CD14-positive monocyte (primary cell): Measurements from ENCODE around the gene IL7R. TPM values are rescaled to one million over a fixed set of nuclear protein-coding genes. Genes with fewer than 3 reads are reported as not detected.

ENCODE experiments used
- DNase-seq, 3 donors: peaks; one replicate each; pipeline ENCODE4 v3.0.0-alpha.2; 2011 to 2022
- H2AFZ ChIP-seq: 2 replicates; pipeline ENCODE4 v1.6.0; 2012; ENCODE audit warnings: mild to moderate bottlenecking, low read depth, low read length, inconsistent platforms; ENCODE audit not compliant: insufficient read depth, poor library complexity, severe bottlenecking
- H3K27ac ChIP-seq, 2 donors: 1 replicate in 1 of 2; 2 replicates in 1 of 2; pipeline ENCODE4 v1.5.1; 2012 to 2013; ENCODE audit warnings: low read length in 2 of 2, control low read depth in 1 of 2, inconsistent platforms in 1 of 2, low read depth in 1 of 2, mild to moderate bottlenecking in 1 of 2
- H3K27me3 ChIP-seq, 2 donors: one replicate each; pipeline versions ENCODE4 v1.6.0 to v1.6.1; 2011 to 2013; ENCODE audit warnings: low read length in 2 of 2; ENCODE audit not compliant: control insufficient read depth in 2 of 2, insufficient read depth in 2 of 2
- H3K36me3 ChIP-seq, 2 donors: replicated peaks in 1 of 2; 1 replicate in 1 of 2; 2 replicates in 1 of 2; pipeline versions ENCODE4 v1.5.1 to v1.6.1; 2012 to 2013; ENCODE audit warnings: low read length in 2 of 2, control low read depth in 1 of 2, inconsistent platforms in 1 of 2, mild to moderate bottlenecking in 1 of 2; ENCODE audit not compliant: insufficient read depth in 2 of 2, control insufficient read depth in 1 of 2
- H3K4me1 ChIP-seq, 2 donors: 1 replicate in 1 of 2; 2 replicates in 1 of 2; pipeline versions ENCODE4 v1.5.1 to v1.6.1; 2012 to 2013; ENCODE audit warnings: low read length in 2 of 2, control low read depth in 1 of 2, inconsistent platforms in 1 of 2, mild to moderate bottlenecking in 1 of 2, moderate library complexity in 1 of 2; ENCODE audit not compliant: insufficient read depth in 2 of 2, control insufficient read depth in 1 of 2
- H3K4me2 ChIP-seq: replicated peaks from 2 replicates; pipeline ENCODE3; 2012; ENCODE audit warnings: low read length, moderate library complexity, mild to moderate bottlenecking; ENCODE audit not compliant: poor library complexity, severe bottlenecking; ENCODE audit errors: extremely low read depth
- H3K4me3 ChIP-seq, 3 experiments: fragments of 200-600 bp in 1 of 3; sonication (generic) in 1 of 3; replicated peaks in 1 of 3; 1 replicate in 2 of 3; 2 replicates in 1 of 3; pipeline ENCODE4 v1.5.1; 2011 to 2013; ENCODE audit warnings: low read length in 3 of 3, mild to moderate bottlenecking in 3 of 3, control low read depth in 2 of 3, low read depth in 2 of 3, inconsistent platforms in 1 of 3, moderate library complexity in 1 of 3
- H3K79me2 ChIP-seq: 2 replicates; pipeline ENCODE4 v1.6.0; 2012; ENCODE audit warnings: mild to moderate bottlenecking, control low read depth, inconsistent platforms, low read length, moderate library complexity; ENCODE audit not compliant: insufficient read depth
- H3K9ac ChIP-seq: 2 replicates; pipeline ENCODE4 v1.6.0; 2017; ENCODE audit warnings: low read length, mild to moderate bottlenecking; ENCODE audit not compliant: insufficient read depth, poor library complexity, severe bottlenecking
- H3K9me3 ChIP-seq, 2 donors: replicated peaks in 1 of 2; 1 replicate in 1 of 2; 2 replicates in 1 of 2; pipeline versions ENCODE4 v1.5.1 to v1.6.1; 2012 to 2013; ENCODE audit warnings: low read length in 2 of 2, control low read depth in 1 of 2; ENCODE audit not compliant: control insufficient read depth in 1 of 2, insufficient read depth in 1 of 2
- H4K20me1 ChIP-seq: 2 replicates; pipeline ENCODE4 v1.6.0; 2012; ENCODE audit warnings: mild to moderate bottlenecking, low read length, control low read depth, moderate library complexity; ENCODE audit not compliant: insufficient read depth
- H3K27ac Mint-ChIP-seq, 7 donors: one replicate each; pipeline ENCODE4 v1.8.0; 2020; ENCODE audit warnings: mild to moderate bottlenecking in 7 of 7, mixed read lengths in 7 of 7, moderate library complexity in 6 of 7, inconsistent platforms in 2 of 7
- H3K27me3 Mint-ChIP-seq, 3 donors: one replicate each; pipeline ENCODE4 v1.8.0; 2021 to 2022; ENCODE audit warnings: low read depth in 3 of 3, mild to moderate bottlenecking in 3 of 3, mixed read lengths in 3 of 3, moderate library complexity in 3 of 3, inconsistent platforms in 1 of 3
- H3K36me3 Mint-ChIP-seq, 2 donors: one replicate each; pipeline ENCODE4 v1.8.0; 2020; ENCODE audit warnings: mixed read lengths in 2 of 2, inconsistent platforms in 1 of 2, mild to moderate bottlenecking in 1 of 2
- H3K4me1 Mint-ChIP-seq: one replicate; pipeline ENCODE4 v1.8.0; 2020; ENCODE audit warnings: mild to moderate bottlenecking, mixed read lengths
- H3K4me3 Mint-ChIP-seq, 2 donors: one replicate each; pipeline ENCODE4 v1.8.0; 2020; ENCODE audit warnings: mild to moderate bottlenecking in 2 of 2, mixed read lengths in 2 of 2, moderate library complexity in 1 of 2
- H3K9me3 Mint-ChIP-seq, 7 donors: one replicate each; pipeline ENCODE4 v1.8.0; 2020 to 2022; ENCODE audit warnings: mixed read lengths in 7 of 7, mild to moderate bottlenecking in 6 of 7, moderate library complexity in 6 of 7, inconsistent platforms in 2 of 7
- WGBS: methylation state at CpG from one replicate; pipeline ENCODE4 v1.1.5; 2013; ENCODE audit warnings: missing lambda C conversion rate; ENCODE audit not compliant: insufficient coverage; 5-methylcytosine and 5-hydroxymethylcytosine counted together
- intact Hi-C, 2 donors: fragments of 100-400 bp; cut with micrococcal nuclease; formaldehyde crosslinking; loops; one replicate each; pipeline versions ENCODE4 v1.15.0 to v1.15.1; 2023
- polyA plus RNA-seq, 3 donors: library from polyadenylated mRNA; depleted of rRNA in 1 of 3; unstranded in 2 of 3; stranded (reverse) in 1 of 3; fragments of 300-500 nt in 2 of 3; fragments of >200 nt in 1 of 3; fragmentation: Illumina TruSeq in 2 of 3; gene quantifications; 1 replicate in 2 of 3; 2 replicates in 1 of 3; pipeline ENCODE4 v1.2.3, GENCODE V29; 2012 to 2021
- TF ChIP-seq, protein P1 (sequence below): fragments of 200-600 bp; IDR thresholded peaks from one replicate; pipeline ENCODE4 v1.8.0; 2022; ENCODE audit warnings: antibody characterized with exemption, mild to moderate bottlenecking

The IL7R gene
- polyA plus RNA-seq, 3 donors: 0.12 to 1.9 (median 1.1) TPM

DNA sequence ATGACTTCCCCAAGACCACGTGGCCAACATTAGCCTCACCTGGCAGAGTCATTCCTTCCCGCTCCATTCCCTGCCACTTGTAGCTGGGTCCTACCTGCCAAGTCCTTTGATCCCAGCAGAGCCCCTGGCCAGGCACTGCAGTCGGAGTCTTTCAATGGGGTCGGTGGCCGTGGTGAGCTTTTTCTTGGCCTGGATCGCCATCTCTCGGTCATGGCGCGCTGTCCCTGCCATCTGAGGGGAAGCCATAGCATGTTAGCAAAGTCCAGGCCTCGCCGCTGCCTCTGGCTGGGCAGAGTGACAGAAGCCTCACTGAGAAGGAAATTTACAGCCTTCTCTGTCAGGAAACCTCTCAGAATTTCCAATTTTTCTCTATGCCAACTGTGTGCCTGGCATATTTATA, 64.2 kb downstream of the IL7R start:
- Mint-ChIP-seq H3K27me3 (peaks cover 2 to 8% (median 7%) of the 10 kb centered on the region in 3 donors), H3K9me3 (peaks cover 4 to 12% (median 9%) of the 10 kb centered on the region in 7 donors), H3K4me1 (peaks cover 17% of the 10 kb centered on the region), H3K4me3 (no peak overlapping the region), H3K27ac (no peak overlapping the region), H3K36me3 (no peaks in the 10 kb centered on the region)
- no peak overlapping the region for H3K4me3 ChIP-seq
- H3K27ac ChIP-seq: no peak overlapping the region
- no peak overlapping the region for H3K9ac ChIP-seq
- no peaks in the 10 kb centered on the region for H3K27me3 ChIP-seq
- WGBS: 81% methylated on average over 11 of the region's 11 CpGs
- intact Hi-C loops: no loop called here
- H4K20me1 ChIP-seq: no peaks in the 10 kb centered on the region
- no peak overlapping the region for H2AFZ ChIP-seq
- peaks cover 8 to 12% of the 10 kb centered on the region in 2 donors for H3K4me1 ChIP-seq
- H3K9me3 ChIP-seq: no peaks in the 10 kb centered on the region
- H3K4me2 ChIP-seq: no peak overlapping the region
- TF ChIP-seq, protein P1, sequence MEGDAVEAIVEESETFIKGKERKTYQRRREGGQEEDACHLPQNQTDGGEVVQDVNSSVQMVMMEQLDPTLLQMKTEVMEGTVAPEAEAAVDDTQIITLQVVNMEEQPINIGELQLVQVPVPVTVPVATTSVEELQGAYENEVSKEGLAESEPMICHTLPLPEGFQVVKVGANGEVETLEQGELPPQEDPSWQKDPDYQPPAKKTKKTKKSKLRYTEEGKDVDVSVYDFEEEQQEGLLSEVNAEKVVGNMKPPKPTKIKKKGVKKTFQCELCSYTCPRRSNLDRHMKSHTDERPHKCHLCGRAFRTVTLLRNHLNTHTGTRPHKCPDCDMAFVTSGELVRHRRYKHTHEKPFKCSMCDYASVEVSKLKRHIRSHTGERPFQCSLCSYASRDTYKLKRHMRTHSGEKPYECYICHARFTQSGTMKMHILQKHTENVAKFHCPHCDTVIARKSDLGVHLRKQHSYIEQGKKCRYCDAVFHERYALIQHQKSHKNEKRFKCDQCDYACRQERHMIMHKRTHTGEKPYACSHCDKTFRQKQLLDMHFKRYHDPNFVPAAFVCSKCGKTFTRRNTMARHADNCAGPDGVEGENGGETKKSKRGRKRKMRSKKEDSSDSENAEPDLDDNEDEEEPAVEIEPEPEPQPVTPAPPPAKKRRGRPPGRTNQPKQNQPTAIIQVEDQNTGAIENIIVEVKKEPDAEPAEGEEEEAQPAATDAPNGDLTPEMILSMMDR: no peak
- H3K79me2 ChIP-seq: no peaks in the 10 kb centered on the region
- no peaks in the 10 kb centered on the region for H3K36me3 ChIP-seq
- DNase-seq: no peak

DNA sequence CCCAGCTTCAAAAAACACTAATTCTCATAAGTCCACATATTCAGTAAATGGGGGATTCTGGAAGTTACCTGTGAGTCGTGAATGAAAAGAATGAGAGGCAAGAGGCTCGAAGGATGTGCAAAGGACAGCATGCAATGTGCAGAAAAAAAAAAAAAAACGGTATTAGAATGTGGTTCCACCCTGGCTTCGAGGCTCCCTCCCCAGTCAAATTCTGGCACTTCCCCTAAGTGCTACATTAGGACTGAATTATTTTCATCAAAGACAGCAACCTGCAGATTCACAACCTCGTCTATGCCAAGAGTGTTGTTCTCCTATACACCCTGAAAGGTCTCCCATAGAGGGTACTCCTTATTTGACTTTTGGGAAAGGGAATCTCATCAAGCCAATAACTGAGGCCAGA, 65.2 kb downstream of the IL7R start:
- H3K9me3 ChIP-seq: no peaks in the 10 kb centered on the region
- Mint-ChIP-seq H3K4me3 (no peak overlapping the region), H3K9me3 (peaks cover 2 to 8% (median 6%) of the 10 kb centered on the region in 7 donors), H3K27ac (no peak overlapping the region), H3K4me1 (peaks cover 22% of the 10 kb centered on the region), H3K27me3 (peaks cover 3 to 9% (median 8%) of the 10 kb centered on the region in 3 donors), H3K36me3 (no peaks in the 10 kb centered on the region)
- no peak overlapping the region for H2AFZ ChIP-seq
- H4K20me1 ChIP-seq: no peaks in the 10 kb centered on the region
- H3K4me2 ChIP-seq: no peak overlapping the region
- H3K4me3 ChIP-seq: no peak overlapping the region
- intact Hi-C loops: no loop called here
- TF ChIP-seq, protein P1: no peak
- H3K4me1 ChIP-seq: peaks cover 12 to 17% of the 10 kb centered on the region in 2 donors
- H3K79me2 ChIP-seq: no peaks in the 10 kb centered on the region
- no peak for DNase-seq
- no peak overlapping the region for H3K9ac ChIP-seq
- H3K27ac ChIP-seq: no peak overlapping the region
- H3K36me3 ChIP-seq: no peaks in the 10 kb centered on the region
- H3K27me3 ChIP-seq: no peaks in the 10 kb centered on the region
- WGBS: no CpG with 5 or more reads among the region's 5 CpGs
